ENCODE measurements around the gene CNPY4.
A peak's percentile ranks its signal among the peaks of the same experiment; 100 is the strongest.

The CNPY4 gene

DNA sequence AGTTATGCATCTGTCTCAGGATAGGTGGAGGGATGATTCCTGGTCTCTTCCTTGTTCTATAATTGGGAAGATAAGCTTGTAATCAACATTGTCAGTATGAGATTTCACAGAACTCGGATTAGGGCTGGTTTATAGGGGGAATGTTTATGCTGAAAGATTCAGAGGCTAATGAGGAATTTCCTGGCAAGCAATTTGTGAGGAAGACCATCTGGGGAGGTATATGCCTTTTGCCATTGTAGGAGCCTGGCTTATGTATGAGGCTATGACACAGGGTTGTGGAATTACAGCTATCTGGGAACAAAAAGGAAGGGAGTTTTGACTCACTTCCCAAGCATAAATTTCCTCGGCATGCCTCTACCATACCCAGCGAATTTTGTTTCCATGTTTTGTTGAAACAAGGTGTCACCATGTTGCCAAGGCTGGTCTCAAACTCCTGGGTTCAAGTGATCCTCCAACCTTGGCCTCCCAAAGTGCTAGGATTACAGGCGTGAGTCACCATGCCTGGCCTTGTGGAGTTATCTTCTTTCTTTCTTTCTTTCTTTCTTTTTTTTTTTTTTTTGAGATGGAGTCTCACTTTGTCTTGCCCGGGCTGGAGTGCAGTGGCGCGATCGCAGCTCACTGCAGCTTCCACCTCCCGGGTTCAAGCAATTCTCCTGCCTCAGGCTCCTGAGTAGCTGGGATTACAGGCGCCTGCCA is 32.2 kb upstream of the CNPY4 start:
- Histone ChIP-seq H3K36me3 (ENCODE audit: insufficient read depth, low read length) (peaks cover 15% of the 10 kb centered on the region; the same call in 1 of the 2 replicates), H4K20me1 (ENCODE audit: insufficient read depth, low read length, poor library complexity, severe bottlenecking) (peaks cover 9% of the 10 kb centered on the region), H3K4me1 (ENCODE audit: insufficient read depth, low read length, poor library complexity, severe bottlenecking) (peaks cover 19% of the 10 kb centered on the region), H3K4me3 (ENCODE audit: low read length, poor library complexity, severe bottlenecking) (no peak overlapping the region), H3K79me2 (ENCODE audit: insufficient read depth, low read length) (peaks cover 28% of the 10 kb centered on the region; the same call in 1 of the 2 replicates), H2AFZ (ENCODE audit: low read length) (no peak overlapping the region), H3K4me2 (ENCODE audit: low read depth, low read length, poor library complexity, severe bottlenecking) (no peak overlapping the region), H3K9ac (ENCODE audit: low read depth, low read length, poor library complexity, severe bottlenecking) (no peak overlapping the region), H3K9me3 (ENCODE audit: insufficient read depth, low read depth, low read length) (no peaks in the 10 kb centered on the region), H3K9me2 (replicated peaks; ENCODE audit: low read depth, low read length) (no peaks in the 10 kb centered on the region), H3K27me3 (ENCODE audit: insufficient read depth, low read length, poor library complexity, severe bottlenecking) (no peaks in the 10 kb centered on the region), H3F3A (ENCODE audit: low read depth) (0 out of 2 replicates have a peak, but pooled peaks cover 11% of the 10 kb centered on the region)
- no peak for TF ChIP-seq CTCF (conservative IDR thresholded peaks at IDR 0.05; ENCODE audit: low read length)
- no peak for TF ChIP-seq EZH2phosphoT487 (IDR thresholded peaks at IDR 0.05; ENCODE audit: borderline replicate concordance)

DNA sequence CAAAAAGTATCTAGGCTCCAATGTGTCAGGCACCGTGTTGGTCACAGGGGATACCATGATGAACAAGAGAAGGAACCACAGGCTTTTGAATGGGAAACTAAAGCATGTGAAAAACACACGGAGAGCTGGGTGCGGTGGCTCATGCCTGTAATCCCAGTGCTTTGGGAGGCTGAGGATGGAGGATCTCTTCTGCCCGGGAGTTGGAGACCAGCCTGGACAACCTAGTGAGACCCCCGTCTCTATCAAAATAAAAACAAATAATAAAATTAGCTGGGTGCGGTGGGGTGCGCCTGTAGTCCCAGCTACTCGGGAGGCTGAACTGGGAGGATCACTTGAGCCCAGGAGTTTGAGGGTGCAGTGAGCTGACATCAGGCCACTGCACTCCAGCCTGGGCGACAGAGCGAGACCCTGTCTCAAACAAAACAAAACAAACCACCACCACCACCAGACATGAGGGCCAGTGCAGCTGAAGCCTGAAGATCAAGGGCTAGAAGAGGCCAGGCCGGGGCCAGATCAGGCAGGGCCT is 31.3 kb upstream of the CNPY4 start:
- peaks cover 31% of the 10 kb centered on the region; the same call in 1 of the 2 replicates for H3K79me2 ChIP-seq (ENCODE audit: insufficient read depth, low read length)
- H2AFZ ChIP-seq (ENCODE audit: low read length): peak overlapping the region; percentile 96
- peaks cover 19% of the 10 kb centered on the region for H3K4me1 ChIP-seq (ENCODE audit: insufficient read depth, low read length, poor library complexity, severe bottlenecking)
- peak overlapping the region; percentile 97 for H3K9ac ChIP-seq (ENCODE audit: low read depth, low read length, poor library complexity, severe bottlenecking)
- H3K27me3 ChIP-seq (ENCODE audit: insufficient read depth, low read length, poor library complexity, severe bottlenecking): no peaks in the 10 kb centered on the region
- peak overlapping the region; percentile 97 for H3K4me3 ChIP-seq (ENCODE audit: low read length, poor library complexity, severe bottlenecking)
- H3K36me3 ChIP-seq (ENCODE audit: insufficient read depth, low read length): peaks cover 24% of the 10 kb centered on the region; the same call in 1 of the 2 replicates
- H3K4me2 ChIP-seq (ENCODE audit: low read depth, low read length, poor library complexity, severe bottlenecking): peak overlapping the region; percentile 98
- H3K9me3 ChIP-seq (ENCODE audit: insufficient read depth, low read depth, low read length): no peaks in the 10 kb centered on the region
- H4K20me1 ChIP-seq (ENCODE audit: insufficient read depth, low read length, poor library complexity, severe bottlenecking): peaks cover 17% of the 10 kb centered on the region
- TF ChIP-seq EZH2phosphoT487 (IDR thresholded peaks at IDR 0.05; ENCODE audit: borderline replicate concordance): no peak
- no peak for TF ChIP-seq CTCF (conservative IDR thresholded peaks at IDR 0.05; ENCODE audit: low read length)
- H3F3A ChIP-seq (ENCODE audit: low read depth): peaks cover 20% of the 10 kb centered on the region; the same call in 1 of the 2 replicates
- H3K9me2 ChIP-seq (replicated peaks; ENCODE audit: low read depth, low read length): no peaks in the 10 kb centered on the region

- peaks cover 24% of the 10 kb centered on the region for H4K20me1 ChIP-seq (ENCODE audit: insufficient read depth, low read length, poor library complexity, severe bottlenecking)
- peak within 1 kb of the TSS; percentile 98 for H3K4me2 ChIP-seq (ENCODE audit: low read depth, low read length, poor library complexity, severe bottlenecking)
- H3K9me2 ChIP-seq (replicated peaks; ENCODE audit: low read depth, low read length): no peaks in the 10 kb centered on the region
- peak within 1 kb of the TSS; percentile 97 for H3K9ac ChIP-seq (ENCODE audit: low read depth, low read length, poor library complexity, severe bottlenecking)
- peaks cover 24% of the 10 kb centered on the region; the same call in 1 of the 2 replicates for H3F3A ChIP-seq (ENCODE audit: low read depth)
- TF ChIP-seq EZH2phosphoT487 (IDR thresholded peaks at IDR 0.05; ENCODE audit: borderline replicate concordance) (no peak), CTCF (conservative IDR thresholded peaks at IDR 0.05; ENCODE audit: low read length) (no peak)
- peak within 1 kb of the TSS; percentile 97 for H3K4me3 ChIP-seq (ENCODE audit: low read length, poor library complexity, severe bottlenecking)
- peaks cover 31% of the 10 kb centered on the region; the same call in 1 of the 2 replicates for H3K36me3 ChIP-seq (ENCODE audit: insufficient read depth, low read length)
- H3K79me2 ChIP-seq (ENCODE audit: insufficient read depth, low read length): peaks cover 38% of the 10 kb centered on the region; the same call in 1 of the 2 replicates
- H3K27me3 ChIP-seq (ENCODE audit: insufficient read depth, low read length, poor library complexity, severe bottlenecking): no peaks in the 10 kb centered on the region
- H3K4me1 ChIP-seq (ENCODE audit: insufficient read depth, low read length, poor library complexity, severe bottlenecking): peaks cover 19% of the 10 kb centered on the region
- peak within 1 kb of the TSS; percentile 96 for H2AFZ ChIP-seq (ENCODE audit: low read length)
- no peaks in the 10 kb centered on the region for H3K9me3 ChIP-seq (ENCODE audit: insufficient read depth, low read depth, low read length)
Observed at GRCh38 chr7:100088621-100089457, 30.6 kb upstream of the CNPY4 start, which contains the start of gene COPS6. TSS of gene COPS6 (plus strand) at chr7:100088969. CDS start at chr7:100088991, 22 bp downstream.

Data from Loucy (cell line).